SHP77 (cell line): ENCODE measurements around the gene JCHAIN.

Experiments used
- DNase-seq, 2 experiments: peaks; one replicate each; lab custom pipeline; 2025; lab: John Stamatoyannopoulos, UW

Gene JCHAIN

DNA sequence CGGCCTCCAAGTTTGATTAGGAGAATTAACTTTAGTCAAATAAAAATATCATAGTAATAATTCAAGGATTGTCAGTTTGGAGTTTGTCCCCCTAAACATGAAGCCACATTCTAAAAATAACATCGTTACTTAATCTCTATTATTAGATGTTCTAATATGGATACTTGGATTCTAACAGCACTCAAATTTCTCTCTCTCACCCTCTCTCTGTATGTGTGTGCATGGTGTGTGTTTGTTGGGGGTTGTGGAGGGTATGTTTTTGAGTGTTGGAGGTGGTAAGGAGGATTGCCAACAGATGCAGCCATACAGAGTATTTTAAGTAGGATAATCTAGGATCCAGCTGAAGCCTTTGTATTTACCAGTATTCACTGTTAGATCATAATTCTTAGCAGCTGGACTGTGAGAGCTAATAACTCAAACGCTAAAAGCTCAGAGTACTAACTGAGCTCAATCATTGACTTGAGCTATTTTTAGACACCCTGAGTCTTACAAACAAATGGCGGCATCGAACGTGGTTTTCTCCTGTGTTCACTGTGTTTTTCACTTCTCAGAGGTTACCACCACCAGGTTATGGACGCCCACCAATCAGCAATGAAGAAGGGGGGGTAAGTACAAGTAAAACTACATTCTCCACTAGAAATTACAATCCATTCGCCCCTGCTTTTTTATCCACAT, 28.9 kb downstream of the JCHAIN start:
- peak; percentile 7 to 21 for DNase-seq

DNA sequence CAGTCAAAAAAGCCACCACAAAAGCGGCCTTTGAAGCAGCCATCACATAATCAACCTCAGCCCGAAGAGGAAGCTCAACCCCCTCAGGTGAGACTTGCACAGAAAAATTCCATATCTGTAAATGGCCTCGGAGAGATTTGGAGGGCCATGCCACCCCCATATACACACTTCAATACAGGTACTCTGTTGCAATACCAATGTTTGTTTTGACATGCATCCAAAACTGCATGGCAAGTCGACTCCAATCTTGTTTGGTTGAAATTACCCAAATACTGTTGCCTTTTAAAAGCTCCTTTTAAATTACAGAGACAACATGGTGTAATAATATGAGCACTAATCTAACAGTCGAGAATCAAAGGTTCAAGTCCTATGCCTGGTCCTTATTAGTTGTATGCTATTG, 31.8 kb downstream of the JCHAIN start:
- DNase-seq = no peak

DNA sequence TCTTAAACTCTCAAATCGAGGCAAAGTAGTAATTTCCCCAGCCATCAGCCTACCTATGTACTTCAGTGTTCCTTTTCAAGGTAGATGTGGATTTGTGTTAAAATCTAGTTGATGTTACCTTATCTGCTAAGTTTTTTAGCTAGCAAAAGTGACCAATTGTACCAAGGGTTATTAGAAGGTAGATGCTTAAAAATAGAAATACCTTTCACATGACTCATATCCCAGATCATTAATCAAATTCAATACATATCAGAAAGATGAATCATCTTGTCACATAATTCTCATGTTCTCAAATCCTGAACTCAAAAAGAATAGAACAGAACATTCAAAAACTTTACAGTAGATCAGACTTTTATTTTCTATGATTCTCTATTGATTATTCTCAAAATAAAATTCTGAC, 34.3 kb downstream of the JCHAIN start:
- DNase-seq = no peak

DNA sequence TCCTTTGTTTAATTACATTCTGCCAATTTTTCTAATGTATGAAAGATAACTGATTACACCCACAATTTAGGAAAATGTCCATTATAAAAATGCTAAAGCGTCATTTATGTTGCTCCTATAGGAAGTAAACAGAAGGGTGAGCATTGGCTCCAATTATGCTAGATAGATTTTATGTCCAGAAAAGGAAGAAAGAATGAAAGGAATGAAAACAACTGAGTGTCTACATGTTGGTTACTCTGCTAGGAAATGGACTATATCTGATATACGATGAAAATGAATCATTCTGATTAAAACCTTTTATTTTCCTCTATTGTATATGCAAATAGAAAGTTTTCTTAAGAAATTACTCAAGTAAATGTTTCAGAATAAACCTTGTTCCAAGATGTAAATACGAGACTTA, 36.1 kb downstream of the JCHAIN start:
- no peak for DNase-seq

DNA sequence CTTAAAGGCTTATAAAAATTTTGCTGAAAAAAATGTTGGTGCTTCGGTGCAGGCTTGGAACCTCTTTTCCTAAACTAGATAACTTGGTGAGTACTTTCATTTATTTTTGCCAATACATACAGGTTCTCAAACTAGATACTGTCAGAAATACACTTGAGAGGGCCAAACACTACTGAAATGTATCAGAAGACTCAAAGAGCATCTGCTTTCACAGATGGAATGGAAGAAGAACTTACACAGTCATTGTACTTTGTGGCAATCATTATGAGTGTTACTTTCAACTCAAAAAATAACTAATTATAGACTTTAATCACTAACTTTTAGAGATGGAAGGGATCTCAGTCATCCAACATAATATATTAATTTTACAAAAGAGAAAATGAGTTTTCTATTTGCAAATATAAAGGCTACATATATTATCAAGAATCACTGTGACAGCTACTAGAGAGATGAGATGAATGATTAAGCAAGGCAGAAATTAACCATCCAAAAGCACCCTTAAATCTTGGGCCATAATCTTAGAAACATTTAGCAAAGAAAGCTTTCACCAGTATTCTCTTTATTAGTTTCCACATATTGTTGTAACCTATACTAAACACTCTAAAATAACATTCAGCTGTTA, 36.7 kb downstream of the JCHAIN start:
- no peak for DNase-seq

DNA sequence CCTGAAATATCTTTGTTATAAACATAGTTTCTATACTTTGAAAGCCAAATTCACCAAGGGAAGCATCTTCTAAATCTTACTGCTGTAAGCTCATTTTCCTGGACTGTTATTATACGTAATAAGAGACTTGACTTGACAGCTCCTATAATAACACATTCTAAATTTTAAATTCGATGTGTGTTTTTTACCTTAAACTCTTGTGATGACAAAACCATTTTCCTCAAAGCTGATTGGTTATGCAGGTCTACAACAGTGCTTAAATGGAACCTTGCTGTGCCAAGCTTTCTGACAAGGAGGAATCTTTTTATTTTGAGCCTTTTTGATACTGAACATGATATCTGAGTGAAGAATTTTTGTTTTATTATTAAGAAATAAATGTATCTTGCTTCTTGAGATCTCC, 37.9 kb downstream of the JCHAIN start, which contains the start of gene ENAM:
ENAM (plus strand) TSS at position 301 of the 400 bp plus-strand sequence. CDS start 757 bp downstream, outside the sequence.
- DNase-seq = no peak

DNA sequence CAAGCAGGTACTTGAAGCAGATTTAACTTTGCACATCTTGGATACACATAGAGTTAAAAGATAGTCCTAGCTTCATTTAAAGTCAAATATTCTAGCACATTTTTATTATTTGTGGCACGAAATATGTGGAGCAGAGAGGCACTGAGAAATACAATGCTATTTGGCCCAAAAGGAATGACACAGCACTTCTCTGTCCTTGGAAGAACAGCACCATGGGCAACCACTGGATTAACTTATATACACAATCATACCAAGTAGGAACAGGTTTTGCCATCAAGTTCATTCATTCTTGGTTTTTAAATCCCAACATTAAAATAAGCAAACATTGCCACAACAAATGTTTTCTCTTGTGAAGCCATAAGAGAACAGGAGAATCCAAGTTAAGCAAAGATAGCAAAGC, 38.7 kb downstream of the JCHAIN start:
- no peak for DNase-seq

DNA sequence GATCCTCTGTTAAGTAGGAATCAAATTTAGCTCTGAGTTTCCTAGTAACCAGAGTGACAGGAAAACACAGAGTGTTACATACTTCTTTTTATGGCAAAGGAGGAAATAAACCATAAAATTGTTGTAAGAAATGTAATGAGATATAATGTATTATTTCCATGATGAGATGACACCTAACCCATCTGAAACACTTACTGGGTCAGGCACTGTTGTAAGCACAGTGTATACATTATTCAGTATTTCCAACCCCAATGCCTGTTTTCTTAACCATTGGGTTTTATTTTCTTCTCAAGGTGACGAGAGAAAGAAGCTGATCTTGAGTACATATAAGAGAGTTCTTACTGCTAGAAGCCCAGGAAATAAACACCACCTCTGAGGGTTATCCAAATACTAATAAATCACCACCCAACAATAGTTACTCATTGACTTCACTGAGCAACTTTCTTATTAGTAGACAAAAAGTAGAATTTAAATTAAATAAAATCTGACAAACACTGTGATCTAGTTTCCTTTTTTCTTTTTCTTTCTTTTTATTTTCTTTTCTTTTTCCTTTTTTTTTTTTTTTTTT, 42.0 kb downstream of the JCHAIN start:
- no peak for DNase-seq

DNA sequence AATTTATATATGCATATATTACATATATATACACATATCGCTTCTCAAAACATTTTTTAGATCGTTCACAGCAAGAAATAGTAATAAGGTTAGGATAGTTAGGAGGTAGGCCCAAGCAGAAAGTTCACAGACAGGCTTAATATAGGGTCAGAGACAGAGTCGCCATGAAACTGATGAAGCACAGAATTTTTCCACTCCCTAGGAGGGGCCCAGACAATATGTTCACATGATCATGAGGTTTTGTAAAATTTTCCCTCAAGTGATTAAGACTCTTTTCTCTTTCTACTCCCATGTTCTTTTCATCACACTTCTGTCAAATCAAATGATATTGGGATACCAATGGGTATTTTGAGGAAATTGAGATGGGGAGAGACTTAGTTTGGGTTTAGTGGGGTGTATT, 43.0 kb downstream of the JCHAIN start:
- DNase-seq = no peak

DNA sequence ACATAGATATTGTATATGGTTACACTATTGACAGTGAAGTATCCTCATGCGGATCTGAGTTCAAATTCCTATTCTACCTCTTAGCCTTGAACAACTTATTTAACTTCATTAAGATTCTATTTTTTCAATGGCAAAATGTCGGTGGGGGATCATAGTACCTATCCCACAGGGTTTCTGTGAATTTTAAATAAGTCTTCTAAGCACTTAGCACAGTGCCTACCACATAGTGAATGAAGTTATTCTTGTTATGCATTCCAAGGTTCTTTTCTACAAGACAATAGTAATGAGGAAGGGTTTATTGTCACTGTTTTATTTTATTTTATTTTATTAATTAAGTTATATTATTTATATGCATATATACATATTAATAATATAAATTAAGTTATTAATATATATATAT, 46.5 kb downstream of the JCHAIN start:
- no peak for DNase-seq

DNA sequence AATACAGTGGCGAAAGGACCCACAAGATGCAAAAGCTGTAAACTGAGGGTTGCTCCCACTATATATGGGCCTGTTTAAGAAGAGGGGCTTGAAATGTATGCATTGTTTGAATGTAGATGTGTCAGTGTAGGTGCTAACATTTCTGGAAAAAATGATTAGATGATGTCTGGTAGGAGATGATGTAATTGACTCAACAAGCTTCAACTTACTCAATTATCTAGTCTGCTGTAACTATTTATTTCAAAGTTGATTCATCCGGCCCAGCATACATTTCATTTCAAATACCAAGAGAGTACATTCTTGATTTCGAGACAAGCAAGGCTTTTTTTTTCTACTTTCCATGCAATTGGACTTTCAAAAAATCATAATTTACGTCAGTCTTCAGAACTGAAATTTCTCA, 47.0 kb downstream of the JCHAIN start:
- no peak for DNase-seq

DNA sequence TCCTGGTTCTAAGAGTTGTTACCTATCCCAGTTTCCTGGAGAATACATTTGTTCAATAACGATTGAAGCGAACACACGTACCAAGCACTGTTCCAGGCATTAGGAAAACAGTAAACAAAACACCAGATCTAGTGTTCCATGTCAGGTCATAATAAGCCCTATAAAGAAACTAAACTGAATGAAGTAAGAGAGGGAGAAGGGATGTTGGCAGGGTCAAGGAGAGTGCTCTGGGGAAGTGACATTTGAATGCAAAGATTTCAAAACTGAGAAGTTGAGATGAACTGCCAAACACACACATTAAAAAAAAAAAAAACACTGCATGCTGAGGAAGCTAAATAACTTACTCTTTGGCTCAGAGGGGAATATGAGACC, 52.1 kb downstream of the JCHAIN start:
- DNase-seq = no peak

DNA sequence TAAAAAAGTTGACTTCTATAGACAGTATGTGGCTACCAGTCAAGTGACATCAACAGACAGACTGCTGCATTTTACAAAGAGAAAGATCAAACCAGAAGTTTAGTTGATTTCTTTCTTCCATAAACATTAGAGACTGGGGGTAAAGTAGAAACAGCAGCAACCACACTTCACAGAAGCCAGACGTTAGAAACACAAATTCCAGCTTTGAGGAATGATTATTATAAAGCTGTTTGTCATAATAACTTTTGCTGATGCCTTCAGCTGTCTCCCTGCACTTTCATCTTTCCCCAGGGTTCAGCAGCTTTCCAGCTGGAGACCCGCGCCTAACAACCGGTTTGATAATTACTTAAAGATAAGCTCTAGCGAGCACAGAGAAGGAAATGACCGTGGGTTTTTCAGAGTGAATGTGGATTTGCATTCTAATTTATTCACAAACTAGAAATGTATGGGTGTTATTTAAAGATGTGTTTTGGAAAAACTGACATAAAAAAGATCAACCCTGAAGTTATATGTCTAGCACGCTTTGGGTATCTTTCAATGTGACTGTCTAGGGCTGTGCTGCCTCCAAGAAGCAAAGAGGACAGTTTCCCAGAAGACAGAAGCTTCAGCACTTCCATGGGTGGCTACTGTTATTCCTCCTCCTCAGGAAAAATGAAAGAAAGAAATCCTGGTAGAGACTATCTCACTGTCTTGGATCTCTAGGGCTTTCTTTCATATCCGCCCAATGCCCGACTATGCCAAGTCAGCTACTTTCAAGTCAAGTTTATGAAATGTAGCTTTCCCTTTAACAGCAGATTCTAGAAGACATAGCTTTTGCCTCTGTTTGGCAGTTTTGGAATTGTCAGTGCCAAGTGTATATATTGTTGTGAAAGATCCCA, 52.8 kb downstream of the JCHAIN start:
- no peak for DNase-seq

DNA sequence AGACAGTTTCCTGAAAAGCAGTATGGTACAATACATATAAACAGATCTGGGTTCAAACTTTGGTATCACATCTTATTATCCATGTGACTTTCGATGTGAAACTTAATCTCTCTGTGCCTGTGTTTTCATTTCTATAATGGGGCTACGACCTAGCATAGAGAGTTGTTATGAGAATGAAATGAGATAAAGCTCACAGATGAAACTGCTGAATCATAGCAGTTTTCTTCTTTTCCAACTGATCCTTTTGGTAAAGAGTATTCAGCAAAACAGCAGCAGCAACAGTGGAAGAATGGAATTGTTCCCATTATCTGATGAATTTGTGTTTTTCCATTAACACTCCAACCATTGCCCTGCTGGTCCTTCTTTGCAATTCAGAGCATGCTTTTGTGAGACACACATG, 58.0 kb downstream of the JCHAIN start:
- no peak for DNase-seq

DNA sequence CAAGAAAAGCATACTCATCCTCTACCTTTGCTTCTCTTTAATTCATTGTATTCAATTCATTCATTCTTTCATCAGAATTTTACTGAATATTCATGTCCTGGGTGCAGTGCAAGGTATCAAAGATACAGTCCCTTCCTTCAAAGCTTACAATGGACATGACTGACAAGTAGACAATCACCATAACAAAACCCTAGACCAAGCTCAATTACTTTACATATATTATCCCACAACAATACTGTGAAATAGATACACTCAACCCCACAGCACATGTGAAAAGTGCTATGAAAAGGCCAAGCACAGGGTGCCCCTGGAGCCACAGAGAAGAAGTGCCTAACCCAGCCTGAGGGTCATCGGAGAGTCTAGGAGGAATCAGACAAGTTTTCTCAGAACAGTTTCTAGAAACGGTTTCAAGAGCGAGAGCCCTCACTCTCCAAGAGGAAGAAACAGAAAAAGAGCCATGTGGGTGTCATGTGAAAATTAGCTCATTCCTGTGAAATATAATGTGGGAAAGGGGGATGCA, 58.9 kb downstream of the JCHAIN start:
- no peak for DNase-seq

DNA sequence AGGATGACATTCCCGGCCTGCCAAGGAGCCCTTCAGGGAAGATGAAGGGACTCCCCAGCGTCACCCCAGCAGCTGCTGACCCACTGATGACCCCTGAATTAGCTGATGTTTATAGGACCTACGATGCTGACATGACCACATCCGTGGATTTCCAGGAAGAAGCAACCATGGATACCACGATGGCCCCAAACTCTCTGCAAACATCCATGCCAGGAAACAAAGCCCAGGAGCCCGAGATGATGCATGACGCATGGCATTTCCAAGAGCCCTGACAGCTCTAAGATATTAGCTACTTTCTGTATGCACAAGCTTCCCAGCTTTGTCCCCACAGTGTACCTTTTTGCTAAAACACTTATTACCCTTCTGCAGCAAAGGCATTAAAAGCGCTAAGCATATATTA, 59.8 kb downstream of the JCHAIN start:
- DNase-seq = peak in 1 of 2 experiments; percentile 3
